Stimulated activated CD4-positive, alpha-beta T cell treated with anti-CD3 and anti-CD28 coated beads, Interleukin-1b, Interleukin-23, amount 100 ng/mL, for 24 hours (primary cell): ENCODE data around the gene SETX.

ENCODE experiments used
- DNase-seq, 4 experiments: peaks; one replicate each; pipeline ENCODE4 v3.0.0-alpha.2; 2020; ENCODE audit warnings: low read depth in 4 of 4, low spot score in 1 of 4

The SETX gene

GRCh38 chr9:132288966-132289365, 65.8 kb downstream of the SETX start:
- no peak for DNase-seq

- no peak for DNase-seq
Measured at GRCh38 chr9:132288361-132288760, 66.4 kb downstream of the SETX start.

- DNase-seq = no peak
Measured at GRCh38 chr9:132287256-132287760, 67.5 kb downstream of the SETX start.

GRCh38 chr9:132283863-132284262, 70.9 kb downstream of the SETX start:
- DNase-seq = no peak

- DNase-seq = no peak
Measured at GRCh38 chr9:132283165-132283564, 71.6 kb downstream of the SETX start.

- DNase-seq = no peak
Measured at GRCh38 chr9:132274861-132275260, 79.9 kb downstream of the SETX start.

GRCh38 chr9:132269704-132270516, 84.9 kb downstream of the SETX start:
- peak in 2 of 4 experiments; percentile 20 to 32 for DNase-seq

- DNase-seq = peak; percentile 24 to 61 (median 47)
Measured at GRCh38 chr9:132268725-132269352, 85.9 kb downstream of the SETX start.

- no peak for DNase-seq
Measured at GRCh38 chr9:132267660-132268059, 87.1 kb downstream of the SETX start.

GRCh38 chr9:132266017-132266416, 88.8 kb downstream of the SETX start:
- no peak for DNase-seq

- DNase-seq = no peak
Measured at GRCh38 chr9:132260846-132261245, 93.9 kb downstream of the SETX start.

- no peak for DNase-seq
Measured at GRCh38 chr9:132250324-132251262, 104.2 kb downstream of the SETX start.

GRCh38 chr9:132249690-132250089, 105.1 kb downstream of the SETX start:
- no peak for DNase-seq

- no peak for DNase-seq
Measured at GRCh38 chr9:132249123-132249522, 105.7 kb downstream of the SETX start.

- DNase-seq = no peak
Measured at GRCh38 chr9:132247942-132248341, 106.8 kb downstream of the SETX start.

- no peak for DNase-seq
Measured at GRCh38 chr9:132245465-132245864, 109.3 kb downstream of the SETX start.

- DNase-seq = no peak
Measured at GRCh38 chr9:132244582-132245455, 110.0 kb downstream of the SETX start.

- no peak for DNase-seq
Measured at GRCh38 chr9:132243156-132244074, 111.4 kb downstream of the SETX start.

GRCh38 chr9:132242621-132243155, 112.1 kb downstream of the SETX start:
- DNase-seq = no peak
